Skeletal muscle satellite cell (primary cell): ENCODE measurements around the gene AFAP1.
"Not testable (repeated sequence)": the region's sequence is repeated elsewhere in the genome, so short reads cannot be mapped to it uniquely, and the experiment has no call there.

ENCODE experiments used
- H3K27me3 ChIP-seq: 2 replicates; pipeline ENCODE4 v1.7.0; 2013; ENCODE audit warnings: low read length; ENCODE audit not compliant: control insufficient read depth, insufficient read depth
- H3K36me3 ChIP-seq: 2 replicates; pipeline ENCODE4 v1.7.0; 2013; ENCODE audit warnings: mild to moderate bottlenecking, control low read depth, low read length; ENCODE audit not compliant: insufficient read depth
- H3K4me1 ChIP-seq: 2 replicates; pipeline ENCODE4 v1.7.0; 2013; ENCODE audit warnings: low read length; ENCODE audit not compliant: control insufficient read depth, insufficient read depth
- H3K4me2 ChIP-seq: 2 replicates; pipeline ENCODE4 v1.7.0; 2013; ENCODE audit warnings: mild to moderate bottlenecking, low read length
- H3K4me3 ChIP-seq: 2 replicates; pipeline ENCODE4 v1.7.0; 2013; ENCODE audit warnings: low read length
- H3K9ac ChIP-seq: 2 replicates; pipeline ENCODE4 v1.7.0; 2013; ENCODE audit warnings: mild to moderate bottlenecking, low read depth, low read length, moderate library complexity
- H3K9me3 ChIP-seq: replicated peaks from 2 replicates; pipeline ENCODE4 v1.7.0; 2013; ENCODE audit warnings: mild to moderate bottlenecking, control low read depth, low read length

The AFAP1 gene

GRCh38 chr4:7924163-7924562 is 15.5 kb downstream of the AFAP1 start:
- H3K4me1 ChIP-seq: peaks cover 14% of the 10 kb centered on the region
- H3K9ac ChIP-seq: no peak overlapping the region
- no peak overlapping the region for H3K4me2 ChIP-seq
- H3K4me3 ChIP-seq: no peak overlapping the region
- no peaks in the 10 kb centered on the region for H3K9me3 ChIP-seq
- H3K36me3 ChIP-seq: peaks cover 4% of the 10 kb centered on the region
- H3K27me3 ChIP-seq: no peaks in the 10 kb centered on the region

- no peak overlapping the region for H3K9ac ChIP-seq
- H3K27me3 ChIP-seq: no peaks in the 10 kb centered on the region
- peaks cover 4% of the 10 kb centered on the region for H3K36me3 ChIP-seq
- no peak overlapping the region for H3K4me3 ChIP-seq
- no peaks in the 10 kb centered on the region for H3K9me3 ChIP-seq
- H3K4me2 ChIP-seq: no peak overlapping the region
- H3K4me1 ChIP-seq: peaks cover 14% of the 10 kb centered on the region
Observed at GRCh38 chr4:7922466-7922865, 17.2 kb downstream of the AFAP1 start.

DNA sequence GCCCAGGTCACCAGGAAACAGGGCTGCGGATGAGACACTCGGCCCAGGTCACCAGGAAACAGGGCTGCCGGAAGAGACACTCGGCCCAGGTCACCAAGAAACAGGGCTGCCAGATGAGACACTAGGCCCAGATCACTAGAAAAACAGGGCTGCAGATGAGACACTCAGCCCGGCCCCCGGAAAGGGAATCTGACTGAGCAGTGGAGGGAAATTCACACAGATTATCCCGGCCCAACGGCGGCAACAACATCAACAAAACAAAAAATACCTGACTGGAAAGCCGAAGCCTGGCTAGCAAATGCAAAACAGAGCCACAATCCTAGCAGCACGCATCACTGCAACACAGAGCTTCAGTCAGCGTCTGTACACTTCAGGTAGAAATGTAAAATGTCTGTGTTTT is 20.7 kb downstream of the AFAP1 start:
- H3K9me3 ChIP-seq: no peaks in the 10 kb centered on the region
- no peak overlapping the region for H3K4me3 ChIP-seq
- H3K4me1 ChIP-seq: peaks cover 2% of the 10 kb centered on the region
- H3K27me3 ChIP-seq: no peaks in the 10 kb centered on the region
- no peak overlapping the region for H3K9ac ChIP-seq
- no peak overlapping the region for H3K4me2 ChIP-seq
- no peaks in the 10 kb centered on the region for H3K36me3 ChIP-seq

- not testable (repeated sequence) for H3K27me3 ChIP-seq, H3K36me3 ChIP-seq, H3K9me3 ChIP-seq, H3K4me3 ChIP-seq, H3K4me1 ChIP-seq, H3K9ac ChIP-seq, H3K4me2 ChIP-seq
Observed at GRCh38 chr4:7918187-7918586, 21.5 kb downstream of the AFAP1 start.

DNA sequence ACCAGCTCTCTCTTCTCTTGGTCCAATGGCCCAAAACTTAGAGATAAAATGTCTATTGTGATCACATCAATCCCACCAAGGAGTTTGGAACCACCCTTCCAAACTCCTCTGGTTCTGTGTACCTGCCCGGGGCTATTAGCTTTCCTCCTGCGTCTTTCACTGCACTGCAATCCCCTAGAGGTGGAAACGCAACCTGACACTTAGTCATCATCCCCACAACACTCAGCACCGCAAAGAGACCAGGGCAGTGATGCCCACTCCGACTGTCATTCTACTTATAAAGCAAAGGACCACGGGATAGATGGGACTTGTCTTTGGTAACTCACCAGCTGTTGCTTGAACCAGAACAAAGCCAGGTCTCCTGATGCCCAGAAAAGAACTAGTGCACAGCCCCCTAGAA is 22.0 kb downstream of the AFAP1 start:
- H3K9me3 ChIP-seq: no peaks in the 10 kb centered on the region
- no peak overlapping the region for H3K4me2 ChIP-seq

GRCh38 chr4:7915875-7916242 is 23.8 kb downstream of the AFAP1 start:
- no peaks in the 10 kb centered on the region for H3K9me3 ChIP-seq

More for the DNA sequence above, 22.0 kb downstream of the AFAP1 start:
- Histone ChIP-seq H3K4me3 (no peak overlapping the region), H3K27me3 (no peaks in the 10 kb centered on the region), H3K9ac (no peak overlapping the region), H3K36me3 (no peaks in the 10 kb centered on the region), H3K4me1 (no peaks in the 10 kb centered on the region)

DNA sequence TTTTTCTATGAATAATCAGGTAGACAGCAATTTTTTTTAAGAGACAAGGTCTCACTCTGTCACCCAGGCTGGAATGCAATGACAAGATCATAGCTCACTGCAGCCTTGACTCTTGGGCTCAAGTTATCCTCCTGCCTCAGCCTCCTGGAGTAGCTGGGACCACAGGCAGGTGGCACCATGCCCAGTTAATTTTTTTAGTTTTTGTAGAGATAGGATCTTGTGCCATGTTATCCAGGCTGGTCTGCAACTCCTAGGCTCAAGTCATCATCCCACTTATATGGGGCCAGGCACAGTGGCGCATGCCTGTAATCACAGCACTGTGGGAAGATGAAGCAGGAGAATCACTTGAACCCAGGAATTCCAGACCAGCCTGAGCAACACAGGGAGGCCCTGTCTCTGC is 26.8 kb downstream of the AFAP1 start:
- Histone ChIP-seq H3K4me1 (peaks cover 36% of the 10 kb centered on the region), H3K9ac (no peak overlapping the region), H3K36me3 (no peaks in the 10 kb centered on the region), H3K4me2 (no peak overlapping the region), H3K27me3 (no peaks in the 10 kb centered on the region), H3K9me3 (no peaks in the 10 kb centered on the region), H3K4me3 (no peak overlapping the region)

More at GRCh38 chr4:7915875-7916242, 23.8 kb downstream of the AFAP1 start:
- no peak overlapping the region for H3K4me2 ChIP-seq
- peaks cover 14% of the 10 kb centered on the region for H3K4me1 ChIP-seq
- H3K4me3 ChIP-seq: no peak overlapping the region
- H3K9ac ChIP-seq: no peak overlapping the region
- H3K36me3 ChIP-seq: no peaks in the 10 kb centered on the region
- H3K27me3 ChIP-seq: no peaks in the 10 kb centered on the region

DNA sequence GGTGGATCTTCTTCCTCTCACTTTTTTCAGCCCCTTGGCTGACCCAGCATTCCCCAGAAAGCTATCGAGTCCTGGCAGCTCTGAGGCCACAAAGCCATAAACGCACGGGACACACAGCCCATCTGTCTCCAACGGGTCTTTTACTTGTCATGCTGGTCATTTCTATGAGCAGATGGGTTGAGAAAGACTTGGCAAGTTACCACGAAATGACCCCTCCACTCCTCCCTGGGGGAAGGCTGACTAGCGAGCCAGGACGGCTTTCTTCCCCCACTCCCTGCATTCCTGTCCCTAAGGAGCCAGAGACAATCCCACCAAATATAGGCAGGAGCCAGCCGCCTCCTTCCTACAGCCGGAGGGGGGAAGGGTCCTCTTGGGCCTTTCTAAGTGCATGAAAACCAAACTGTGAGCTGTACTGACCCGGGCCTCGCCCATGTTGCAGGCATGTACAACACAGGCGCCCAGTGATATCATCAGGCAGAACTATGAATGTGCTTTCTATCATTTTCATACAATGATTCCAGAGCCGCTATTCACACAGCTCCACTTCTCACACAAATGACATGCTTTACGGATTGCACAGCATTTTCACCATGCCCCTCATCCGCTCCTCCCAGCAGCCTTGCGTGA is 28.6 kb downstream of the AFAP1 start:
- no peaks in the 10 kb centered on the region for H3K36me3 ChIP-seq
- peak overlapping the region; percentile 62 for H3K4me2 ChIP-seq
- H3K9me3 ChIP-seq: no peaks in the 10 kb centered on the region
- H3K9ac ChIP-seq: peak overlapping the region; percentile 67
- no peaks in the 10 kb centered on the region for H3K27me3 ChIP-seq
- peaks cover 49% of the 10 kb centered on the region for H3K4me1 ChIP-seq
- H3K4me3 ChIP-seq: peak overlapping the region; percentile 42

- Histone ChIP-seq H3K4me1 (peaks cover 56% of the 10 kb centered on the region), H3K4me3 (peak overlapping the region; percentile 42)
Observed at GRCh38 chr4:7910263-7910896, 29.3 kb downstream of the AFAP1 start.

DNA sequence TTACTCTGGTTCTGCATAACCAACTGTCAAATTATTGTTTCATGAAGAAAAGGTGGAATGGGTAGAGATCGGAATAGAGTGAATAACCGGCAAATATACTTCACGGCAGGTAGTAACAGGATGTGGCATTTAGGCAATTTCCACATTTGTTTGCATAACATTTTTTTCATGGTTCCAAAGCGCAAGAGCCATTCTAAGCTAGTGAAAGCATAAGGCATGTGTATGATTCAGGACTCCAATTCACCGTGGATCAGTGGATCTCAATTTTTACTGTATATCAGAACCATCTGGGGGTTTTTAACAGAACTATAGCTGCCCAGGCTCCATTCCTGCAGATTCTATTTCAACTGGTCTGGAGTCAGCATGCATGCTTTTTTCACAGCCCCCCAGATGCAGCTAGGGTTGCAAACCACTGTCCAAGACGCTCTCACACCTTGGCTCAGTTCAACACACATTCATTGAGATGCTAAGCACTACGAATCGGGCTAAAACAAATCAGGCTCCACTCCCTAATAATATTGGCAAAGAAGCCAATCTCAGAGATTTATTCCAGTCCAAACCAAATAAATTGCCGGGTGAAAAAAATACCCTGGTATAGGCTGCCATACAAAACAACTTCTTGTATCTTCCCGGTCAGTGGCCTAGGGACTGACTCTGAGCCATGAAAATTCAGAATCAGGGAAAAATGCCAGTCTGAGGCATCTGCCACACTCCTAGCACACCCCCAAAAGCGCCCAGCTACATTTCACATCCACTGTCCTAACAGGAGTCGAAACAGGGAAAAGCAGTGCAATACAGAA is 30.0 kb downstream of the AFAP1 start:
- Histone ChIP-seq H3K4me3 (peak overlapping the region; percentile 22), H3K9ac (peak overlapping the region; percentile 67), H3K4me1 (peaks cover 63% of the 10 kb centered on the region), H3K36me3 (no peaks in the 10 kb centered on the region), H3K4me2 (peak overlapping the region; percentile 62), H3K9me3 (no peaks in the 10 kb centered on the region), H3K27me3 (no peaks in the 10 kb centered on the region)

More at GRCh38 chr4:7910263-7910896, 29.3 kb downstream of the AFAP1 start:
- H3K4me2 ChIP-seq: peak overlapping the region; percentile 62
- no peaks in the 10 kb centered on the region for H3K36me3 ChIP-seq
- no peaks in the 10 kb centered on the region for H3K9me3 ChIP-seq
- H3K27me3 ChIP-seq: no peaks in the 10 kb centered on the region
- H3K9ac ChIP-seq: peak overlapping the region; percentile 67

- H3K27me3 ChIP-seq: no peaks in the 10 kb centered on the region
- peaks cover 73% of the 10 kb centered on the region for H3K4me1 ChIP-seq
- no peaks in the 10 kb centered on the region for H3K9me3 ChIP-seq
- no peaks in the 10 kb centered on the region for H3K36me3 ChIP-seq
- no peak overlapping the region for H3K4me2 ChIP-seq
- no peak overlapping the region for H3K4me3 ChIP-seq
- H3K9ac ChIP-seq: no peak overlapping the region
Observed at GRCh38 chr4:7908668-7909067, 31.0 kb downstream of the AFAP1 start.
